Measurements from ENCODE around the gene CHCHD2. TPM values are rescaled to one million over a fixed set of nuclear protein-coding genes. Genes with fewer than 3 reads are reported as not detected.
A peak's percentile ranks its signal among the peaks of the same experiment; 100 is the strongest.
"Not testable (repeated sequence)": the region's sequence is repeated elsewhere in the genome, so short reads cannot be mapped to it uniquely, and the experiment has no call there.

CHCHD2 gene
- total and polyA plus RNA-seq, 2 donors from 2014 or later: 261 to 763 TPM

DNA sequence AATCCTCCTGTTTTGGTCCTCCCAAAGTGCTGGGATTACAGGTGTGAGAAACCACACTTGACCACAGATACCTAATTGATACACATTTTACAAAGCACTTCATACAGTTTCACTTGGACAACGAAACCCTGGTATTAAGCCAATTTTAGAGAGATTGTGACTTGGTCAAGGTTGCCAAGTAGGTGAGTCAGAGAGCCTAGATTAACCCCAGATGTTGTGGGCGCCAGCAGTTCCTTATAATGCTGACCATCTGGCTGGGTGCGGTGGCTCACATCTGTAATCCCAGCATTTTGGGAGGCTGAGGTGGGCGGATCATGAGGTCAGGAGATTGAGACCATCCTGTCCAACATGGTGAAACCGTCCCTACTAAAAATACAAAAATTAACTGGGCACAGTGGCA lies 8.6 kb downstream of the CHCHD2 start:
- DNase-seq (no peak), FAIRE-seq (no peak)
- Histone ChIP-seq H3K27me3 (ENCODE audit: control insufficient read depth, insufficient read depth, low read length) (no peaks in the 10 kb centered on the region), H3K9me3 (ENCODE audit: control insufficient read depth in 2 of 3, insufficient read depth in 1 of 3, low read length in 3 of 3) (no peaks in the 10 kb centered on the region), H3K4me1 (ENCODE audit: control insufficient read depth in 2 of 3, insufficient read depth in 2 of 3, low read depth in 1 of 3, low read length in 3 of 3) (peaks cover 0 to 3% (median 0%) of the 10 kb centered on the region in 3 donors), H3K4me3 (ENCODE audit: low read length in 3 of 3) (no peak overlapping the region), H3K27ac (ENCODE audit: low read depth in 2 of 2, low read length in 2 of 2) (no peak overlapping the region), H3K9ac (ENCODE audit: low read length in 3 of 3) (no peak overlapping the region), H3K36me3 (ENCODE audit: control insufficient read depth in 2 of 3, insufficient read depth in 3 of 3, low read length in 3 of 3) (peaks cover 1 to 32% (median 11%) of the 10 kb centered on the region in 3 donors)
- TF ChIP-seq, protein P1, sequence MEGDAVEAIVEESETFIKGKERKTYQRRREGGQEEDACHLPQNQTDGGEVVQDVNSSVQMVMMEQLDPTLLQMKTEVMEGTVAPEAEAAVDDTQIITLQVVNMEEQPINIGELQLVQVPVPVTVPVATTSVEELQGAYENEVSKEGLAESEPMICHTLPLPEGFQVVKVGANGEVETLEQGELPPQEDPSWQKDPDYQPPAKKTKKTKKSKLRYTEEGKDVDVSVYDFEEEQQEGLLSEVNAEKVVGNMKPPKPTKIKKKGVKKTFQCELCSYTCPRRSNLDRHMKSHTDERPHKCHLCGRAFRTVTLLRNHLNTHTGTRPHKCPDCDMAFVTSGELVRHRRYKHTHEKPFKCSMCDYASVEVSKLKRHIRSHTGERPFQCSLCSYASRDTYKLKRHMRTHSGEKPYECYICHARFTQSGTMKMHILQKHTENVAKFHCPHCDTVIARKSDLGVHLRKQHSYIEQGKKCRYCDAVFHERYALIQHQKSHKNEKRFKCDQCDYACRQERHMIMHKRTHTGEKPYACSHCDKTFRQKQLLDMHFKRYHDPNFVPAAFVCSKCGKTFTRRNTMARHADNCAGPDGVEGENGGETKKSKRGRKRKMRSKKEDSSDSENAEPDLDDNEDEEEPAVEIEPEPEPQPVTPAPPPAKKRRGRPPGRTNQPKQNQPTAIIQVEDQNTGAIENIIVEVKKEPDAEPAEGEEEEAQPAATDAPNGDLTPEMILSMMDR (IDR thresholded peaks at IDR 0.05; ENCODE audit: borderline replicate concordance, extremely low read depth, insufficient read depth): no peak
- intact Hi-C loops (cut with DNase I): no loop called here

DNA sequence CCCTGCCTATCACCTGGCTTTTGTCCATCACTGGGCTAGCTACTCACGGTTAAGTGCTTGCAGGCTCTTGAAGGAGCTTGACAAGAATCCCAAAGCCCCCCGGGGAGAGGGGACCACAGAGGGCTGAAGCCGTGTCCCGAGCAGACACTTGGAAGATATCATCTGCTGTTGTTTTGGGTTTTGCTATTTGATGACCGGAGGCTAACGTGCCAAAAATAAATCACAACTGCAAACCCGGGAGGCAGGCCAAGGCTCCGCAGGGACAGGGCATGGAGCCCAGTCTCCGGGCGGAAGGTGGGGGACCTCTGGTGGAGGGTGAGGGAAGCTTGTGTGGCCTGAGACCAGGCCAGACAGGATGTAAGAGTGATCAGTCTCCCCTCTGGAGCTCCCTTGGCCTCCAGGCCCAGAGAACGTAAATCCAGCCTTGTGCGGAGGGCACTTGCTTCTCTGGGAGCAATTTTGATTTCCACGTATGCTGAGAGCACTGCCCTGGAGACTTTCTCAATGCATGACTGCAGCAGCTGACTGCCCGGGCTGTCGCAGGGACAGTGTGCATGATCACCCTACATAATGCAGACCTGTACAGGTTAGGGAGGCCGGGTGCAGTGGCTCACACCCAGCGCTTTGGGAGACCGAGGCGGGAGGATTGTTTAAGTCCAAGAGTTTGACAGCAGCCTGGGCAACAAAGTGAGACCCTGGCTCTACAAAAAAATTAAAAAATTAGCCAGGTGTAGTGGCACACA lies 13.3 kb downstream of the CHCHD2 start, which contains the start of gene PHKG1:
PHKG1 (minus strand) TSS at position 164 of the 743 bp plus-strand sequence. CDS start 4,011 bp downstream, outside the sequence.
- H3K9me3 ChIP-seq (ENCODE audit: control insufficient read depth in 2 of 3, insufficient read depth in 1 of 3, low read length in 3 of 3): no peaks in the 10 kb centered on the region
- intact Hi-C loops (cut with DNase I): no loop called here
- no peaks in the 10 kb centered on the region for H3K27me3 ChIP-seq (ENCODE audit: control insufficient read depth, insufficient read depth, low read length)
- no peak within 1 kb of the TSS for H3K9ac ChIP-seq (ENCODE audit: low read length in 3 of 3)
- FAIRE-seq (no peak), DNase-seq (peak in 3 of 5 donors; percentile 26 to 92 (median 65))
- peaks cover 0 to 3% (median 0%) of the 10 kb centered on the region in 3 donors for H3K4me1 ChIP-seq (ENCODE audit: control insufficient read depth in 2 of 3, insufficient read depth in 2 of 3, low read depth in 1 of 3, low read length in 3 of 3)
- TF ChIP-seq, protein P1 (IDR thresholded peaks at IDR 0.05; ENCODE audit: borderline replicate concordance, extremely low read depth, insufficient read depth): peak; percentile 37
- H3K4me3 ChIP-seq (ENCODE audit: low read length in 3 of 3): no peak within 1 kb of the TSS
- H3K36me3 ChIP-seq (ENCODE audit: control insufficient read depth in 2 of 3, insufficient read depth in 3 of 3, low read length in 3 of 3): no peaks in the 10 kb centered on the region
- no peak within 1 kb of the TSS for H3K27ac ChIP-seq (ENCODE audit: low read depth in 2 of 2, low read length in 2 of 2)

DNA sequence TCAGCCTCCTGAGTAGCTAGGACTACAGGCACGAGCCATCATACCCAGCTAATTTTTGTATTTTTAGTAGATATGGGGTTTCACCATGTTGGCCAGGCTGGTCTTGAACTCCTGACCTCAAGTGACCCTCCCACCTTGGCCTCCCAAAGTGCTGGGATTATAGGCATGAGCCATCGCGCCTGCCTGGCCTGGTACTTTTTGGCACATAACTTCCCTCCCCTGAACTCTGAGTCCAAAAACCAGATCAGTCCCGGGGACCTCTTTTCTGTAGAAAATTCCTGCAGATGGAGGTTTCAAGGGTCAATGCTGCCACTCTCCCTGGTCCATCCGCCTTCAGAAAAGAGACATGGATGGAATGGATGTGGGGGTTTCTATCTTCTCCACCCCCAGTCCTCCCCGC lies 13.9 kb downstream of the CHCHD2 start:
- H3K9ac ChIP-seq (ENCODE audit: low read length in 3 of 3); H3K27me3 ChIP-seq (ENCODE audit: control insufficient read depth, insufficient read depth, low read length); intact Hi-C loops (cut with DNase I); H3K27ac ChIP-seq (ENCODE audit: low read depth in 2 of 2, low read length in 2 of 2); H3K36me3 ChIP-seq (ENCODE audit: control insufficient read depth in 2 of 3, insufficient read depth in 3 of 3, low read length in 3 of 3); H3K9me3 ChIP-seq (ENCODE audit: control insufficient read depth in 2 of 3, insufficient read depth in 1 of 3, low read length in 3 of 3); H3K4me3 ChIP-seq (ENCODE audit: low read length in 3 of 3); FAIRE-seq; DNase-seq; H3K4me1 ChIP-seq (ENCODE audit: control insufficient read depth in 2 of 3, insufficient read depth in 2 of 3, low read depth in 1 of 3, low read length in 3 of 3): not testable (repeated sequence)

GRCh38 chr7:56091591-56091990 lies 14.7 kb downstream of the CHCHD2 start:
- FAIRE-seq (no peak), DNase-seq (no peak)
- Histone ChIP-seq H3K36me3 (ENCODE audit: control insufficient read depth in 2 of 3, insufficient read depth in 3 of 3, low read length in 3 of 3) (peaks cover 0 to 3% (median 0%) of the 10 kb centered on the region in 3 donors), H3K4me3 (ENCODE audit: low read length in 3 of 3) (no peak overlapping the region), H3K9ac (ENCODE audit: low read length in 3 of 3) (no peak overlapping the region), H3K9me3 (ENCODE audit: control insufficient read depth in 2 of 3, insufficient read depth in 1 of 3, low read length in 3 of 3) (no peaks in the 10 kb centered on the region), H3K27me3 (ENCODE audit: control insufficient read depth, insufficient read depth, low read length) (no peaks in the 10 kb centered on the region), H3K27ac (ENCODE audit: low read depth in 2 of 2, low read length in 2 of 2) (no peak overlapping the region), H3K4me1 (ENCODE audit: control insufficient read depth in 2 of 3, insufficient read depth in 2 of 3, low read depth in 1 of 3, low read length in 3 of 3) (peaks cover 0 to 3% (median 0%) of the 10 kb centered on the region in 3 donors)
- TF ChIP-seq, protein P1 (IDR thresholded peaks at IDR 0.05; ENCODE audit: borderline replicate concordance, extremely low read depth, insufficient read depth): no peak
- intact Hi-C loops (cut with DNase I): no loop called here
